NCI-H2081 treated with DMSO at 0.1 percent for 48 hours (cell line): Measurements from ENCODE around the gene LRRC8A.
"Not testable (repeated sequence)": the region's sequence is repeated elsewhere in the genome, so short reads cannot be mapped to it uniquely, and the experiment has no call there.

Experiments used
- DNase-seq: peaks from one replicate; lab custom pipeline; 2025; lab: John Stamatoyannopoulos, UW

The LRRC8A gene

DNA sequence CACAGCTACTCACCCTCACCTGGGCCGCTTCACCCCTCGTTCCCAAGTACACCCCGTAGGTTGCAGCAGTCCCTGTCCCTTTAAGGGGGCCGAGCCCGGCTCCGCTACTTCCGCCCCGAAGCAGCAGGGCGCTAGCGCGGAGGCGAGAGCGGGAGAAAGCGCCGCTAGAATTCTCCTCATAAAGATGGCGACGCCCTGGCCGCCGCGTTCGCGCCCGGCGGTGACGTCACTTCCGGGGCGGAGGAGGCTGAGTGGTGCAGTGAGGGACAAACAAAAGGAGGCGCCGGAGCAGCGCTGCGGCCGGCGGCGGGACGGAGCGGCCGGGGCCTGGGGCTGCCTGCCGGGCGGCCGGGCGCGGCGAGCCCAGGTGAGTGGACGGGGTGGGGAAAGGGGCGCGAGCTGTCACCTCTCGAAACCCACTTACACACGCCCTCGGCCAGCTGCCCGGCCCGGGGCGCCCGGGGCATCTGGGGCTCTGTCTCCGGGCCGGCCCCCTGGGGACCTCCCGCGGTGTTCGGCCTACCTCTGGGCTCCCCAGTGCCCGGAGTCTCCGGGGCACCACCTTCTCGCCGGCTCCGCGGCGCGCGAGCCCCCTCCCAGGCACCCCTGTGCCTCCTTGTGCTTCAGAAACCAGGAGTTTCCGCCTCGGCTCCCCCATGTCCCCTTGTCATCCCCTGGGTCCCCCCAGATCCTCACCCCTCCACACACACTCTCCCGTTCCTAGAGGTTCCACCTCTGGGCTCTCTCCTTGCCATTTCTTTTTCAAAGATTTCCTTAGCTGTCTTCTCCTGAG is at the start of gene LRRC8A, which contains the start of gene KYAT1:
LRRC8A (plus strand) TSS at position 250 of the 793 bp plus-strand sequence. CDS start 25,032 bp downstream, outside the sequence.
KYAT1 (minus strand) TSS at position 67 of the 793 bp plus-strand sequence. CDS start 36,545 bp downstream, outside the sequence.
- peak; percentile 83 for DNase-seq

DNA sequence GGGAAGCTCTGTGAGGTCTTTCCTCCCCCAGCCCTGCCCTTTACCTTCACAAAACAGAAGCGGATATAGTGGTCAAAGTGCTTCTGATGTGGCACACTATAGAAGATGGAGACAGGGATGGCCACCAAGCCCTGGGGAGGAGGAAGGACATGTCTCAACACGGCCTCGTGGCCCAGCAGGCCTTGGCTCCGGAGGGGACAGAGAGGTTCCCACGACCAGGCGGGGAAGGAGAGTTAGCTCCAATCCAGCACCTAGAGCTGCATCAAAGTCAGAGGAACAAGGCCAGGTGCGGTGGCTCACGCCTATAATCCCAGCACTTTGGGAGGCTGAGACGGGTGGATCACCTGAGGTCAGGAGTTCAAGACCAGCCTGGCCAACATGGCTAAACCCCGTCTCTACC is 48.2 kb upstream of the LRRC8A start:
- DNase-seq: no peak

DNA sequence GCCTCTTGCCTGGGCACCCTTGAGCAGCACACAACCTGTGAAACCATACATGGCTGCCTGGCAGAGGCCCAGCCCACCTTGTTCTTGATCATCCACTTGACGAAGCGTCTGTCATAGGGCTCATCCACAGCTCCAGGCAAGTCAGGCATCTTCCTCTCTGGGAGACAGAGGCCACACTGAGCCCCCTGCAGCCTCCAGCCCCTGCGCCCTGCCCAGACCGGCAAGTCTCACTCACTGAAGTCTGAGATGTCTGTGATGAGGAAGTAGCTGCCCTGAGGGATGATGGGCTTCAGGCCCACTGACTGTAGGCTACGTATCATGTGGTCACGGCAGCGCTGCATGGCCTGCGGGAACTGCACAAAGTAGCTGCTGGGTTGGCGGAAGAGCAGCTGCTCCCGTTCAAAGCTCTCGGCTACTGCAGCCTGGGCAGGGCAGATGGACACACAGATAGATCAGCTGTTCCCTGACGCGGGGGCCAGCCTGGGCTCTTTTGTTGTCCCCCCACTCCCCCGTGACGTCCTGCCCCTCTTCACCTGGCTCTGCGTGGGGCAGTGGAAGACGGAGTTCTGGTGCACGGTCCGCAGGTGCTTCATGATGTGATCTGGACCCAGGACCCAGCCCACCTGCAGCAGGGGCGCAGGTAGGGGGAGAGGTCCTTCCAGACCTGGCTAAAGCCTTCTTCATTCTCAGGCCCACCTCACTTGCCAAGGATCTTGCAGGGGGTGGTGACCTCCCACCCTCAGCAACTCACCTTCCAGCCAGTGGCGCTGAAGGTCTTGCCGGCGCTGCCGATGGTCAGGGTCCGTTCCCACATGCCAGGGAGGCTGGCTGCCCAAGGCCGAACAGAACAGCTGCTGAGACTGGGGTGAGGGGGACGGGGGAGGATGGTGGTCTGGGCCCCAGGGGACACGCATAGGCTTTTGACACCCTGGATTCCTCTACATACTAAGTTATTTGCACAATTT is 46.4 kb upstream of the LRRC8A start:
- DNase-seq: no peak

DNA sequence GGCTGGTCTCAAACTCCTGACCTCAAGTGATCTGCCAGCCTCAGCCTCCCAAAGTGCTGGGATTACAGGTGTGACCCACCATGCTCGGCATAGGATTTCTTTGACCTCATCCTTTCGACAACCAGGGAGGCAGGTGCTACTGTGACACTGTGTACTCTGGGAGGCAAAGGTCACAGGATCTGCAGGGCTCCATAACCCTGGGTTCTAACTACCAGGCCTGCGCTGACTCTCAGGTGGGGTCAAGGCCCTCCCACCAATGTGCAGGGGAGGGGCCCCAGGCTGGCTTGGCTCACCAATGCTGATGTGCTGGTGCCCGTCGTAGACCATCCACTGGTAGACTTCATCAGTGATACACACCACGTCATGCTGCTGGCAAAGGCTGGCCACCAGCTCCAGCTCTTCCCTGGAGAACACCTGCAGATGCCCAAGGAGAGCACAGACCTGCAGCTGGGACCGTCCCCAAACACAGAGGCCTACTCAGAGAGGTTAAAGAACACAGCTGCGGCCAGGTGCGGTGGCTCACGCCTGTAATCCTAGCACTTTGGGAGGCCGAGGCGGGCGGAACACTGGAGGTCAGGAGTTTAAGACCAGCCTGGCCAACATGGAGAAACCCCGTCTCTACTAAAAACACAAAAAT is 45.3 kb upstream of the LRRC8A start:
- DNase-seq: no peak

DNA sequence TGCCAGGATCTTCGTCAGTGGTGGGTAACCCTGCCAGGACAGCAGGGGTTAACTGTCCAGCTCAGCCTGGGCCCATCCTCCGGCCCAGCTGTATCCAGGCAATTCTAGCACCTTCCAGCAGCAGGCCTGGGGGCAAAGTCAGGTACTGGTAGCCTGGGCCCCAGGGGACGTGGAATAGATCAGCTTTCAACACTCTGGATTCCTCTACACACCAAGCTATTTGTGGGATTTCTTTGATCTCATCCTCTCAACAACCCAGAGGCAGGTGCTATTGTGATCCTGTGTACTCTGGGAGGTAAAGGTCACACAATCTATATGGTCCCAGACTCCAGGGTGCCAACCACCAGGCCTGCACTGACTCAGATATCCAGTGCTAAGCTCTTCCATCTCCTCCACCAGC is 43.6 kb upstream of the LRRC8A start:
- DNase-seq: no peak

DNA sequence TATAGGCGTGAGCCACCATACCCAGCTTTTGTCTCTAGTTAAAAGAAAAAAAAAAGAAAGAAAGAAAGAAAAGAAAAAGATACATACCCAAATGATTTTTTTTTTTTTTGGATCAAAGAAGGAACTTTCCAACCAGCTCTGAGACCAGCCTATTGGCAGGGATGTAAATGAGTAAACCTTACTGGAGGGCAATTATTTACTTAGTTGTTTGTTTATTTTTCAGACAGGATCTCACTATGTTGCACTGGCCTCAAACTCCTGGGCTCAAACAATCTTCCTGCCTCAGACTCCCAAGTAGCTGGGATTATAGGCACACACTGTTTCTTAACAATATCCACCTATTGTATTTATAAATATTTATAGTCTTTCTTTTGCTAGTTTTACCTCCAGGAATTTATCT is 41.4 kb upstream of the LRRC8A start:
- no peak for DNase-seq

DNA sequence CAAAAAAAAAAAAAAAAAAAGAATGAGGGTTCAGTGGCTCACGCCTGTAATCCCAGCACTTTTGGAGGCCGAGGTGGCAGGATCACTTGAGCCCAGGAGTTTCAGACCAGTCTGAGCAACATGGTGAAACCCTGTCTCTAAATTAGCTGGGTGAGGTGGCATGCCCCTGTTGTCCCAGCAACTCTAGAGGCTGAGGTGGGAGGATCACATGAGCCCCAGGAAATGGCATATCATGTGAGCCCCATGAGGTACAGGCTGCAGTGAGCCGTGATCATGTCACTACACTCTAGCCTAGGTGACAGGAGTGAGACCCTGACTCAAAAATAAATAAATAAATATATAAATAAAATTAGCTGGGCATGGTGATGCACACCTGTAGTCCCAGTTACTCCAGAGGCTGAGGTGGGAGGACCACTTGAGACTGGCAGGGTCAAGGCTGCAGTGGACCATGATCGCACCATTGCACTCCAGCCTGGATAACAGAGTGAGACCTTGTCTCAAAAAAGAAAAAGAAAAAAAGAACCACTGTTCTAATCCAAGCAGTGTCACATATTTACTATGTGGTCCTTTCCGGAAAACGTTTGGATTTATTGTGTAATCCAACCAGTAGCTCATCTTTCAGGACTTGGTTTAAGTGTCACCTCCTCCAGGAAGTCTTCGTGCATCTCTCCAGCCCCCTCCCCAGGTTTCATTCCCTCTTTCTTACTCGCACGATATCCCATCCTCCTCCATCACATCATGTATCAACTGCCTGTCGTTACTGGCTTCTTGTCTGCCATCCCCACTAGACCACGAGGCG is 40.0 kb upstream of the LRRC8A start:
- DNase-seq: no peak

DNA sequence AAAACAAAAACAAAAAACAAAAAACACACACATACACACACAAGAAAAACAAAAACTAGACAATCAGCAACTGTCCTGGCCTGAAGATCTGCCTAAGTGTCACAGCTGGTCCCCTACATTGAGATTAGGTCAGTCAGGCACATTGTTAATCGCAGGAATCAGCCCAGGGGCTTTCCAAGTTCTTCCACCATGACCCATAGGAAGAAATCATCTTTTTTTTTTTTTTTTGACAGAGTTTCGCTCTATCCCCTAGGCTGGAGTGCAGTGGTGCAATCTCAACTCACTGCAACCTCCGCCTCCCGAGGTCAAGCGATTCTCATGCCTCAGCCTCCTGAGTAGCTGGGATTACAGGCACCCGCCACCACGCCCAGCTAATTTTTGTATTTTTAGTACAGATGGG is 38.8 kb upstream of the LRRC8A start:
- not testable (repeated sequence) for DNase-seq

DNA sequence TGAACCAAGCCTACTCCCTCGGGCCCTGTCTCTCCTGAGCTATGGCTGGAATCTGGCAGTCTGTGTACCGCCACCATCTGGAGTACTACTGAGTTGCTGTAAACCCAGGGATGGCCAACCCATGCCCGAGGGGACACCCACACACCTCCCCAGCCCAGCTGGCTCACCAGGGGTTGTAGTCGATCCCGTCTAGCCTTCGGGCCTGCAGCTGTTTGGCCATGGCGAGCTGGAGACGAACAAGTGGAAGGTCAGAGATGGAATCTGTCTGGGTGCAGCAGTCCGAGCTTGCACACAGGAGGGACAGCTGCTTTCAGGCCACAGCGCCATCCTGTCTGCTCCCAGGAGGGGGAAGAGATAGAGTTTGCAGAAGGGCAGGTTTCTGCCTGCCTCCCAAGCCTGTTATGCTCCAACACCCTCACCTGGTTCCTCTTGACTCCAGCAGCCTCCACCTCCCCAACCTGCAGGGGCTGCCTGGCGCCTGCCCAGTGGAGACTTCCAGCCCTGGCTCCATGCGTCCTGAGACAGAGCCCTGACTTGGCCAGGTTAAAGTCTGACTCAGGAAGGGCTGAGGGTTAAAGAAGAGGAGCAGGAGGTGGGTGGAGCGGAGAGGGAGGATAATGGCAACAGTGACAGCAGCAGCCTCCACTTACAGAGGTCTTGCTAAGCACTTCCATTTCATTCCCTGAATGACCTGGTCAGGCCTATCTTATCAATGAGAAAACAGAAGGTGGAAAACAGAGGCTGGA is 36.6 kb upstream of the LRRC8A start:
- no peak for DNase-seq

DNA sequence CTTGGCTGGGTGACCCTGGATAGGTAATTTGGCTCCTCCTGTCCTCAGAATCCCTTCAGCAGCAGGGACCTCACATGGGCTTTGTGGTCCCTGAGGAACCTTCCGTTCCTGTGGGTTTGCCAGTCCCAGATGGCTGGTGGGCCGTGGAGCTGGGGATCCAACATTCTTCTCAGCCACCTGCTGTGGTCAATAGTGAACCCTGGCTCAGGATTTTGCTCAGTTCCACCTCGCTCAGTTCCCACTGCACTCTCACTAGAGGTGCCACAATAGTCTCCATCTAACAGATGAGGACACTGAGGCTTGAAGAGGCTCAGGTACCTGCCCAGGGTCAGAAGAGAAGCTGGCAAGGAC is 35.3 kb upstream of the LRRC8A start:
- DNase-seq: no peak

DNA sequence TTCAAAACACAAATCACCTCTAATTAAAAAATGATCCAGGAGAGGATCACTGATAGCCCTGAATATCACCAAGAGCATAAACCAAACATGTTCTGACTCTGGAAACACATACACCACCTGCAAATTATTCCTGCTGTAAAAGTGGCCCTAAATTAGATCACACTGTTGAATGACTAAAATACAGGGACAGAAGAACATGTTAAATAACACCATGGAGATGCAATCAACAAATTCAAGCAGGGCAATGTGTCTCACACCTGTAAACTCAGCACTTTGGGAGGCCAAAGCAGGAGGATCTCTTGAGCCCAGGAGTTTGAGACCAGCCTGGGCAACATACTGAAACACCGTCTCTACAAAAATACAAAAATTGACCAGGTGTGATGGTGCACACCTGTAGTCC is 34.1 kb upstream of the LRRC8A start:
- DNase-seq: no peak

DNA sequence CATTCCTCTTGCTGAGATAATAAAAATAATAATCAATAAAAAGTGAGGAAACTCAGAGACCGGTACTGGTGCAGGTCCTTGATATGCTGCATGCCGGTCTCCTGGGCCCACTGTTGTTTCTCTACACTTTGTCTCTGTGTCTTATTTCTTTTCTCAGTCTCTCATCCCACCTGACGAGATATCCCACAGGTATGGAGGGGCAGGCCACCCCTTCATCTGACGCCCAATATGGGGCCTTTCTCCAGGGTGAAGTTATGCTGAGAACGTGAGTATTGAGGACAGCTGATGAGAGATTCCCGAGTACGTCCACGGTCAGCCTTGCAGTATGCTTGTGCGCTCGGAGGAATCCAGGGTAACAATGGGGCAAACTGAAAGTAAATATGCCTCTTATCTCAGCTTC is 30.9 kb upstream of the LRRC8A start:
- not testable (repeated sequence) for DNase-seq

DNA sequence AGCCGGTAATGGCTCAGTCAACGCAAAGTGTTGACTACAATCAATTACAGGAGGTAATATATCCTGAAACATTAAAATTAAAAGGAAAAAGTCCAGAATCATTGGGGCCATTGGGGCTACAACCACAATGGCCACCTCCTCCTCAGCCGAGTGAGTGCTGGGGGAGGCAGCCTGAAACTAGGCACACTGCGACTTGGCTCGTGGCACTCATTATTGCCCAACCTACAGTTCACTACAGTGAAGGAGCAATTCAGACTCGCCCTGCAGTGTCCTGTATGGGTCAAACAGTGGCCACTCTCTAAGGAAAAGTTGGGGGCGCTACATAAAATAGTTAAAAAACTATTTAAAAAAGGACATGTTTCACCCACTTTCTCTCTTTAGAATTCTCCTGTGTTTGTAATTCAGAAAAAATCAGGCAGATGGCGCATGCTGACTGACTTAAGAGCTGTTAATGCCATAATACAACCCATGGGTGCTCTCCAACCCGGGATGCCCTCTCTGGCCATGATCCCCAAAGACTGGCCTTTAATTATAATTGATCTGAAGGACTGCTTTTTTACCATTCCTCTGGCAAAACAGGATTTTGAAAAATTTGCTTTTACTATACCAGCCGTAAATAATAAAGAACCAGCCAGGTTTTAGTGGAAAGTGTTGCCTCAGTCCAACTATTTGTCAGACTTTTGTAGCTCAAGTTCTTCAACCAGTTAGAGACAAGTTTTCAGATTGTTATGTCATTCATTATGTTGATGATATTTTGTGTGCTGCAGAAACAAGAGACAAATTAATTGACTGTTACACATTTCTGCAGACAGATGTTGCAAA is 29.9 kb upstream of the LRRC8A start:
- DNase-seq: not testable (repeated sequence)

DNA sequence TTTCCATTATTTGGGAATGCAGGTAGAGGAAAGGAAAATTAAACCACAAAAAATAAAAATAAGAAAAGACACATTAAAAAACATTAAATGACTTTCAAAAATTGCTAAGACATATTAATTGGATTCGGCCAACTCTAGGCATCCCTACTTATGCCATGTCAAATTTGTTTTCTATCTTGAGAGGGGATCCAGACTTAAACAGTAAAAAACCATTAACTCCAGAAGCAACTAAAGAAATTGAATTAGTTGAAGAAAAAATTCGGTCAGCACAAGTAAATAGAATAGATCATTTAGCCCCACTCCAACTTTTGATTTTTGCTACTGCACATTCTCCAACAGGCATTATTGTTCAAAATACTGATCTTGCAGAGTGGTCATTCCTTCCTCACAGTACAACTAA is 29.3 kb upstream of the LRRC8A start:
- DNase-seq: not testable (repeated sequence)

DNA sequence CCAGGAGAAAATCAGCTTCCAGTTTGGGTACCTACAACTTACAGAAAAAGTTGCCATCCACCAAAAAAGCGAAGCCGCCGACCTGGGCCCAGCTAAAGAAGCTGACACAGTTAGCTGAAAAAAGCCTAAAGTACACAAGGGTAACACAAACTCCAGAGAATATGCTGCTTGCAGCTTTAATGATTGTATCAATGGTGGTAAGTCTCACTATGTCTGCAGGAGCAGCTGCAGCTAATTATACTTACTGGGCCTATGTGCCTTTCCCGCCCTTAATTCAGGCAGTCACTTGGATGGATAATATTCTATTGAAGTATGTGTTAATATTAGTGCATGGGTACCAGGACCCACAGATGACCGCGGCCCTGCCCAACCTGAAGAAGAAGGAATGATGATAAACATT is 27.5 kb upstream of the LRRC8A start:
- DNase-seq: not testable (repeated sequence)

DNA sequence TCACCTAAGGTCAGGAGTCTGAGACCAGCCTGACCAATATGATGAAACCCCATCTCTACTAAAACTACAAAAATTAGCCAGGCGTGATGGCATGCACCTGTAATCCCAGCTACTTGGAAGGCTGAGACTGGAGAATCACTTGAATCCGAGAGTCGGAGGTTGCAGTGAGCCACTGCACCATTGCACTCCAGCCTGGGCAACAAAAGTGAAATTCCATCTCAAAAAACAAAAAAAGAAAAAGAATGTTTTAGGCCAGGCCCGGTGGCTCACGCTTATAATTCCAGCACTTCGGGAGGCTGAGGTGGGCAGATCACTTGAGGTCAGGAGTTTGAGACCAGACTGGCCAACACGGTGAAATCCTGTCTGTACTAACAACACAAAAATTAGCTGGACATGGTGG is 23.5 kb upstream of the LRRC8A start:
- DNase-seq: not testable (repeated sequence)

DNA sequence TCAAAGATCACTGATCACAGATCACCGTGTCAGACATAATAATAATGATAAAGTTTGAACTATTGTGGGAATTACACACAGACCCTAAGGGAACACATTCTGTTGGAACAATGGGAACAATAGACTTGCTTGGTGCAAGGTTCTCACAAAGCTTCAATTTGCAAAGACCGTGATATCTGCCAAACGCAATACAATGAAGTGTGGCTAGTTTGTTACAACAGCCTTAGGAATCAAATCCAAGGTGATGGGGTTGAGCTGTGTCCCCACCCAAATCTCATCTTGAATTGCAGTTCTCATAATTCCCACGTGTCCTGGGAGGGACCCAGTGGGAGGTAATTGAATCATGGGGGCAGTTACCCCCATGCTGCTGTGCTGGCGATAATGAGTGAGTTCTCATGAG is 21.0 kb upstream of the LRRC8A start:
- DNase-seq: no peak

DNA sequence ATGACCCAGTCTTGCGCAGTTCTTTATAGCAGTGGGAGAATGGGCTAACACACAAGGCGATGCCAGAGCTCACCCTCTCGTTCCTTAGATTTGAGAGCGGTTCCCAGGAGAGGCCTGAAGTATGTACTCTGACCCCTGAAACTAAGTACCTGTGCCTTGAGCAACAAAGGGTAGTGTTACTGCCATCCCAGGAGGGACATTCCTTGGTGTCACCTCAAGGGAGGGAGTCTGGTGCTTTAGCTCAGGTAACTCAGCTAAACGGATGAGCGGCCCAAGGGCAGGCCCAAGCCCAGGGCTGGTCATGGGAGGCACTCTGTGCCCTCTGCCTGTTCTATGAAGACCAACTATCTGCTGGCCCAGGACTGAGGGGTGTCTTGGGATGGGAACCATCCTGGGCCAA is 20.4 kb upstream of the LRRC8A start:
- no peak for DNase-seq

DNA sequence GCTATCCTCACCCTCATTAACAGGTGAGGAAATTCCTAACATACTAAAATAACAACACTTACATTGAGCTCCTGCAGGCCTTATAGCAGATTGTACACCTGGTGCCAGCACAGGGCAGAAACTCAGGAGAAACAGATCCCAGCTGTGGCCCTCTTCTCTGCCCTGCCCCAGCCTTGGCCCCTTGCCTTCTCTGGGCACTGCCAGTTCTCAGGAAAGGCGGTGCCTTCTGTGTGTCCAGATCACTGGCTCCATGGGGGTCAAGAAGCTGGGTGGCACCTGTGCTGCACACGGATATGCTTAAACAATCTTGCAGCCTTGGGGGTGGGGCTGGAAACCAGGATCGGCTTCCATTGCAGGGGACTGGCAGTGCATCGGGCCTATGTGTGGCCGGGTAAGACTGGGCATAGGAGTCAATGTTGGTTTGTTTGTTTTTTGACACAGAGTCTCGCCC is 19.5 kb upstream of the LRRC8A start:
- no peak for DNase-seq

DNA sequence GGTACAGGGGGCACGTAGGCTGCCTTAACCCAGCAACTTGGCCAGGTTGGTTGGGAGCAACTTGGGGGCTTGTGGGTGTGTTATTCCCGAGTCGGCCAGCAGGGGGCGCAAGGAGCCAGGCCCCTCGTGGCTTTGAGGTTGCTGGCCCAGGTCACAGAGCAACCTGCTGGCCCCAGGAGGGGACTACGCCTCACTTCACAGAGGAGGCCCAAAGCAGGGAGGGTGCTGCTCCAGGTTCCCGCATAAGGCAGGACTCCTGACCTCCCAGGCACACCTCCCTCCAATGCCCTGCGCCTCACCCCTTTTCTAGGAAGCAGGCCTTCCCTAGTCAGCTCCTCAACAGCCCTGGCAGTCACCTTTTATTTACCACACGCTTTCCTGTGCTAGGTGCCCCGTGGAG is 18.3 kb upstream of the LRRC8A start:
- DNase-seq: no peak
